ENCODE data around the gene PELI2. TPM values are rescaled to one million over a fixed set of nuclear protein-coding genes. Genes with fewer than 3 reads are reported as not detected.

Gene PELI2
- total and polyA plus RNA-seq, 2 experiments from 2014 or later: 8.0 to 24.5 TPM

DNA sequence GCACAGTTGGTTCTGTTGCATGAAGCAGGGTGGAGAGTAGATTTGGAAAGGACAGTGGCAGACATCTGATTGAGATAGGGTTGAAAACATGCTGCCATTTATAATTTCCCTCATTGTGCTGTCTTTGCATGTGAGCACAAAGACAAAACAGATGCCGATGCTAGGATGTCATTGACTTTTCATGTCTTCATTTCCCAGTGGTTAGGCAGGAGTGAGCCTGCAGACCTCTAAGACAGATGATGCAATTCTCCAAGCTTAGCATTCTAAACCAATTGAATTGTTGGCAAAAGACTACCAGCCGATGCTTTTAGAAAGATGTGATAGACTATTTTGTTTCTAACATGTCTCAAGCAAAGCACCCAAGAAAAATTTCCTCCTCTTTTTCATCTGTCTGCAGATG is 37.1 kb upstream of the PELI2 start:
- Histone ChIP-seq H3K27ac (ENCODE audit: low read depth) (no peak overlapping the region), H3K4me1 (ENCODE audit: insufficient read depth) (no peaks in the 10 kb centered on the region), H3K36me3 (ENCODE audit: insufficient read depth) (no peaks in the 10 kb centered on the region), H2AFZ (peak overlapping the region; percentile 89), H3K79me2 (replicated peaks; ENCODE audit: insufficient read depth) (no peaks in the 10 kb centered on the region), H3F3A (replicated peaks; ENCODE audit: low read depth) (no peaks in the 10 kb centered on the region), H3K4me2 (no peak overlapping the region), H3K9me2 (ENCODE audit: insufficient read depth) (peaks cover 6% of the 10 kb centered on the region), H3K27me3 (ENCODE audit: insufficient read depth) (no peaks in the 10 kb centered on the region), H4K20me1 (replicated peaks; ENCODE audit: insufficient read depth) (no peaks in the 10 kb centered on the region), H3K4me3 (no peak overlapping the region)
- DNase-seq (ENCODE audit: low spot score) (no peak), ATAC-seq (no peak)
- TF ChIP-seq JUNB (IDR thresholded peaks at IDR 0.05; ENCODE audit: unreplicated experiment) (no peak), NANOG (IDR thresholded peaks at IDR 0.05; ENCODE audit: borderline replicate concordance) (no peak), ZNF331 (CRISPR knock-in tag; IDR thresholded peaks at IDR 0.05; ENCODE audit: low read depth) (no peak), EZH2phosphoT487 (IDR thresholded peaks at IDR 0.05; ENCODE audit: unreplicated experiment) (no peak), EZH2 (IDR thresholded peaks at IDR 0.05; ENCODE audit: low read depth, unreplicated experiment) (no peak), ZNF114 (CRISPR knock-in tag; IDR thresholded peaks at IDR 0.05) (no peak), STAT1 (IDR thresholded peaks at IDR 0.05; ENCODE audit: unreplicated experiment) (no peak), CREB1 (CRISPR knock-in tag; IDR thresholded peaks at IDR 0.05; ENCODE audit: low read depth) (no peak), POLR2AphosphoS5 (IDR thresholded peaks at IDR 0.05; ENCODE audit: low read depth) (no peak)
- TF ChIP-seq, protein P1, sequence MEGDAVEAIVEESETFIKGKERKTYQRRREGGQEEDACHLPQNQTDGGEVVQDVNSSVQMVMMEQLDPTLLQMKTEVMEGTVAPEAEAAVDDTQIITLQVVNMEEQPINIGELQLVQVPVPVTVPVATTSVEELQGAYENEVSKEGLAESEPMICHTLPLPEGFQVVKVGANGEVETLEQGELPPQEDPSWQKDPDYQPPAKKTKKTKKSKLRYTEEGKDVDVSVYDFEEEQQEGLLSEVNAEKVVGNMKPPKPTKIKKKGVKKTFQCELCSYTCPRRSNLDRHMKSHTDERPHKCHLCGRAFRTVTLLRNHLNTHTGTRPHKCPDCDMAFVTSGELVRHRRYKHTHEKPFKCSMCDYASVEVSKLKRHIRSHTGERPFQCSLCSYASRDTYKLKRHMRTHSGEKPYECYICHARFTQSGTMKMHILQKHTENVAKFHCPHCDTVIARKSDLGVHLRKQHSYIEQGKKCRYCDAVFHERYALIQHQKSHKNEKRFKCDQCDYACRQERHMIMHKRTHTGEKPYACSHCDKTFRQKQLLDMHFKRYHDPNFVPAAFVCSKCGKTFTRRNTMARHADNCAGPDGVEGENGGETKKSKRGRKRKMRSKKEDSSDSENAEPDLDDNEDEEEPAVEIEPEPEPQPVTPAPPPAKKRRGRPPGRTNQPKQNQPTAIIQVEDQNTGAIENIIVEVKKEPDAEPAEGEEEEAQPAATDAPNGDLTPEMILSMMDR (conservative IDR thresholded peaks at IDR 0.05; ENCODE audit: low read depth in 2 of 2): no peak
- TF ChIP-seq, protein P2, sequence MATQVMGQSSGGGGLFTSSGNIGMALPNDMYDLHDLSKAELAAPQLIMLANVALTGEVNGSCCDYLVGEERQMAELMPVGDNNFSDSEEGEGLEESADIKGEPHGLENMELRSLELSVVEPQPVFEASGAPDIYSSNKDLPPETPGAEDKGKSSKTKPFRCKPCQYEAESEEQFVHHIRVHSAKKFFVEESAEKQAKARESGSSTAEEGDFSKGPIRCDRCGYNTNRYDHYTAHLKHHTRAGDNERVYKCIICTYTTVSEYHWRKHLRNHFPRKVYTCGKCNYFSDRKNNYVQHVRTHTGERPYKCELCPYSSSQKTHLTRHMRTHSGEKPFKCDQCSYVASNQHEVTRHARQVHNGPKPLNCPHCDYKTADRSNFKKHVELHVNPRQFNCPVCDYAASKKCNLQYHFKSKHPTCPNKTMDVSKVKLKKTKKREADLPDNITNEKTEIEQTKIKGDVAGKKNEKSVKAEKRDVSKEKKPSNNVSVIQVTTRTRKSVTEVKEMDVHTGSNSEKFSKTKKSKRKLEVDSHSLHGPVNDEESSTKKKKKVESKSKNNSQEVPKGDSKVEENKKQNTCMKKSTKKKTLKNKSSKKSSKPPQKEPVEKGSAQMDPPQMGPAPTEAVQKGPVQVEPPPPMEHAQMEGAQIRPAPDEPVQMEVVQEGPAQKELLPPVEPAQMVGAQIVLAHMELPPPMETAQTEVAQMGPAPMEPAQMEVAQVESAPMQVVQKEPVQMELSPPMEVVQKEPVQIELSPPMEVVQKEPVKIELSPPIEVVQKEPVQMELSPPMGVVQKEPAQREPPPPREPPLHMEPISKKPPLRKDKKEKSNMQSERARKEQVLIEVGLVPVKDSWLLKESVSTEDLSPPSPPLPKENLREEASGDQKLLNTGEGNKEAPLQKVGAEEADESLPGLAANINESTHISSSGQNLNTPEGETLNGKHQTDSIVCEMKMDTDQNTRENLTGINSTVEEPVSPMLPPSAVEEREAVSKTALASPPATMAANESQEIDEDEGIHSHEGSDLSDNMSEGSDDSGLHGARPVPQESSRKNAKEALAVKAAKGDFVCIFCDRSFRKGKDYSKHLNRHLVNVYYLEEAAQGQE (IDR thresholded peaks at IDR 0.05; ENCODE audit: unreplicated experiment): no peak
- TF ChIP-seq, protein P3, sequence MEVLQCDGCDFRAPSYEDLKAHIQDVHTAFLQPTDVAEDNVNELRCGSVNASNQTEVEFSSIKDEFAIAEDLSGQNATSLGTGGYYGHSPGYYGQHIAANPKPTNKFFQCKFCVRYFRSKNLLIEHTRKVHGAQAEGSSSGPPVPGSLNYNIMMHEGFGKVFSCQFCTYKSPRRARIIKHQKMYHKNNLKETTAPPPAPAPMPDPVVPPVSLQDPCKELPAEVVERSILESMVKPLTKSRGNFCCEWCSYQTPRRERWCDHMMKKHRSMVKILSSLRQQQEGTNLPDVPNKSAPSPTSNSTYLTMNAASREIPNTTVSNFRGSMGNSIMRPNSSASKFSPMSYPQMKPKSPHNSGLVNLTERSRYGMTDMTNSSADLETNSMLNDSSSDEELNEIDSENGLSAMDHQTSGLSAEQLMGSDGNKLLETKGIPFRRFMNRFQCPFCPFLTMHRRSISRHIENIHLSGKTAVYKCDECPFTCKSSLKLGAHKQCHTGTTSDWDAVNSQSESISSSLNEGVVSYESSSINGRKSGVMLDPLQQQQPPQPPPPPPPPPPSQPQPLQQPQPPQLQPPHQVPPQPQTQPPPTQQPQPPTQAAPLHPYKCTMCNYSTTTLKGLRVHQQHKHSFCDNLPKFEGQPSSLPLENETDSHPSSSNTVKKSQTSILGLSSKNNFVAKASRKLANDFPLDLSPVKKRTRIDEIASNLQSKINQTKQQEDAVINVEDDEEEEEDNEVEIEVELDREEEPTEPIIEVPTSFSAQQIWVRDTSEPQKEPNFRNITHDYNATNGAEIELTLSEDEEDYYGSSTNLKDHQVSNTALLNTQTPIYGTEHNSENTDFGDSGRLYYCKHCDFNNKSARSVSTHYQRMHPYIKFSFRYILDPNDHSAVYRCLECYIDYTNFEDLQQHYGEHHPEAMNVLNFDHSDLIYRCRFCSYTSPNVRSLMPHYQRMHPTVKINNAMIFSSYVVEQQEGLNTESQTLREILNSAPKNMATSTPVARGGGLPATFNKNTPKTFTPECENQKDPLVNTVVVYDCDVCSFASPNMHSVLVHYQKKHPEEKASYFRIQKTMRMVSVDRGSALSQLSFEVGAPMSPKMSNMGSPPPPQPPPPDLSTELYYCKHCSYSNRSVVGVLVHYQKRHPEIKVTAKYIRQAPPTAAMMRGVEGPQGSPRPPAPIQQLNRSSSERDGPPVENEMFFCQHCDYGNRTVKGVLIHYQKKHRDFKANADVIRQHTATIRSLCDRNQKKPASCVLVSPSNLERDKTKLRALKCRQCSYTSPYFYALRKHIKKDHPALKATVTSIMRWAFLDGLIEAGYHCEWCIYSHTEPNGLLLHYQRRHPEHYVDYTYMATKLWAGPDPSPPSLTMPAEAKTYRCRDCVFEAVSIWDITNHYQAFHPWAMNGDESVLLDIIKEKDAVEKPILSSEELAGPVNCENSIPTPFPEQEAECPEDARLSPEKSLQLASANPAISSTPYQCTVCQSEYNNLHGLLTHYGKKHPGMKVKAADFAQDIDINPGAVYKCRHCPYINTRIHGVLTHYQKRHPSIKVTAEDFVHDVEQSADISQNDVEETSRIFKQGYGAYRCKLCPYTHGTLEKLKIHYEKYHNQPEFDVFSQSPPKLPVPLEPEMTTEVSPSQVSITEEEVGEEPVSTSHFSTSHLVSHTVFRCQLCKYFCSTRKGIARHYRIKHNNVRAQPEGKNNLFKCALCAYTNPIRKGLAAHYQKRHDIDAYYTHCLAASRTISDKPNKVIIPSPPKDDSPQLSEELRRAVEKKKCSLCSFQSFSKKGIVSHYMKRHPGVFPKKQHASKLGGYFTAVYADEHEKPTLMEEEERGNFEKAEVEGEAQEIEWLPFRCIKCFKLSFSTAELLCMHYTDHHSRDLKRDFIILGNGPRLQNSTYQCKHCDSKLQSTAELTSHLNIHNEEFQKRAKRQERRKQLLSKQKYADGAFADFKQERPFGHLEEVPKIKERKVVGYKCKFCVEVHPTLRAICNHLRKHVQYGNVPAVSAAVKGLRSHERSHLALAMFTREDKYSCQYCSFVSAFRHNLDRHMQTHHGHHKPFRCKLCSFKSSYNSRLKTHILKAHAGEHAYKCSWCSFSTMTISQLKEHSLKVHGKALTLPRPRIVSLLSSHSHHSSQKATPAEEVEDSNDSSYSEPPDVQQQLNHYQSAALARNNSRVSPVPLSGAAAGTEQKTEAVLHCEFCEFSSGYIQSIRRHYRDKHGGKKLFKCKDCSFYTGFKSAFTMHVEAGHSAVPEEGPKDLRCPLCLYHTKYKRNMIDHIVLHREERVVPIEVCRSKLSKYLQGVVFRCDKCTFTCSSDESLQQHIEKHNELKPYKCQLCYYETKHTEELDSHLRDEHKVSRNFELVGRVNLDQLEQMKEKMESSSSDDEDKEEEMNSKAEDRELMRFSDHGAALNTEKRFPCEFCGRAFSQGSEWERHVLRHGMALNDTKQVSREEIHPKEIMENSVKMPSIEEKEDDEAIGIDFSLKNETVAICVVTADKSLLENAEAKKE (CRISPR knock-in tag; IDR thresholded peaks at IDR 0.05): no peak
- TF ChIP-seq, protein P4, sequence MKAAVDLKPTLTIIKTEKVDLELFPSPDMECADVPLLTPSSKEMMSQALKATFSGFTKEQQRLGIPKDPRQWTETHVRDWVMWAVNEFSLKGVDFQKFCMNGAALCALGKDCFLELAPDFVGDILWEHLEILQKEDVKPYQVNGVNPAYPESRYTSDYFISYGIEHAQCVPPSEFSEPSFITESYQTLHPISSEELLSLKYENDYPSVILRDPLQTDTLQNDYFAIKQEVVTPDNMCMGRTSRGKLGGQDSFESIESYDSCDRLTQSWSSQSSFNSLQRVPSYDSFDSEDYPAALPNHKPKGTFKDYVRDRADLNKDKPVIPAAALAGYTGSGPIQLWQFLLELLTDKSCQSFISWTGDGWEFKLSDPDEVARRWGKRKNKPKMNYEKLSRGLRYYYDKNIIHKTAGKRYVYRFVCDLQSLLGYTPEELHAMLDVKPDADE (IDR thresholded peaks at IDR 0.05): no peak
- H3K4me1 Mint-ChIP-seq: peaks cover 14% of the 10 kb centered on the region
- H3K27me3 Mint-ChIP-seq (ENCODE audit: insufficient read depth, low read depth, poor library complexity): no peaks in the 10 kb centered on the region
- H3K36me3 Mint-ChIP-seq (ENCODE audit: low read depth): no peaks in the 10 kb centered on the region
- no peaks in the 10 kb centered on the region; the same call in 2 of the 3 replicates for H3K9me3 Mint-ChIP-seq
- no peak overlapping the region for H3K4me3 Mint-ChIP-seq
- no peak overlapping the region for H3K27ac Mint-ChIP-seq

Measured in GM23338 (cell line).